HepG2 (cell line): ENCODE data around the gene ECPAS. TPM values are rescaled to one million over a fixed set of nuclear protein-coding genes. Genes with fewer than 3 reads are reported as not detected.

Source experiments
- AKAP8 ChIP-seq: sonication (generic); formaldehyde crosslinking; IDR thresholded peaks from 2 replicates; pipeline ENCODE4 v1.5.1; 2020; ENCODE audit warnings: mild to moderate bottlenecking, missing genetic modification reagents
- ARID2 ChIP-seq: sonication (generic); formaldehyde crosslinking; IDR thresholded peaks from 2 replicates; pipeline ENCODE4 v1.8.1; 2022; ENCODE audit warnings: mild to moderate bottlenecking, missing genetic modification reagents, borderline replicate concordance
- ETV5 ChIP-seq: IDR thresholded peaks from 2 replicates; pipeline ENCODE4 v1.6.1; 2018; ENCODE audit warnings: missing biosample characterization, missing genetic modification reagents, inconsistent platforms, borderline replicate concordance
- IKZF4 ChIP-seq: sonication (generic); formaldehyde crosslinking; IDR thresholded peaks from 2 replicates; pipeline ENCODE4 v1.5.1; 2020; ENCODE audit warnings: borderline replicate concordance, mild to moderate bottlenecking, low read depth, missing genetic modification reagents; ENCODE audit errors: not compliant biosample characterization
- IRF1 ChIP-seq: sonication (generic); formaldehyde crosslinking; IDR thresholded peaks from 2 replicates; pipeline ENCODE4 v1.4.0; 2020; ENCODE audit warnings: low read depth, mild to moderate bottlenecking, missing genetic modification reagents
- KLF12 ChIP-seq: sonication (generic); formaldehyde crosslinking; IDR thresholded peaks from 2 replicates; pipeline ENCODE4 v1.4.0; 2020; ENCODE audit warnings: missing genetic modification reagents, borderline replicate concordance
- MEIS2 ChIP-seq: sonication (generic); formaldehyde crosslinking; IDR thresholded peaks from 2 replicates; pipeline ENCODE4 v1.9.0; 2021; ENCODE audit warnings: mild to moderate bottlenecking, missing genetic modification reagents
- MNT ChIP-seq: fragments of 450-650 bp; IDR thresholded peaks from 2 replicates; pipeline ENCODE4 v1.6.1; 2016
- NR2F1 ChIP-seq, 2 experiments: fragments of 450-650 bp in 1 of 2; formaldehyde crosslinking in 1 of 2; IDR thresholded peaks; 2 replicates each; pipeline versions ENCODE4 v1.5.0 to v1.6.1; 2016 to 2020; ENCODE audit warnings: mild to moderate bottlenecking in 1 of 2, missing compliant biosample characterization in 1 of 2, missing genetic modification reagents in 1 of 2, moderate library complexity in 1 of 2
- PBX2 ChIP-seq: IDR thresholded peaks from 2 replicates; pipeline ENCODE4 v1.6.1; 2016; ENCODE audit warnings: control low read depth
- SP140L ChIP-seq: sonication (generic); formaldehyde crosslinking; IDR thresholded peaks from 2 replicates; pipeline ENCODE4 v1.4.0; 2020; ENCODE audit warnings: missing genetic modification reagents, borderline replicate concordance
- STAG1 ChIP-seq: sonication (generic); formaldehyde crosslinking; IDR thresholded peaks from 2 replicates; pipeline ENCODE4 v1.4.0; 2020; ENCODE audit warnings: missing genetic modification reagents
- ZBTB3 ChIP-seq: sonication (generic); formaldehyde crosslinking; IDR thresholded peaks from 2 replicates; pipeline ENCODE4 v1.4.0; 2020; ENCODE audit warnings: low read depth, mild to moderate bottlenecking, moderate library complexity, missing genetic modification reagents, borderline replicate concordance
- ZNF329 ChIP-seq: sonication (generic); formaldehyde crosslinking; IDR thresholded peaks from 2 replicates; pipeline ENCODE4 v1.9.0; 2021; ENCODE audit warnings: low read depth, mild to moderate bottlenecking, missing genetic modification reagents
- ZNF550 ChIP-seq: sonication (generic); formaldehyde crosslinking; IDR thresholded peaks from 2 replicates; pipeline ENCODE4 v1.4.0; 2020; ENCODE audit warnings: mild to moderate bottlenecking, missing genetic modification reagents, borderline replicate concordance
- ZNF674 ChIP-seq: sonication (generic); formaldehyde crosslinking; IDR thresholded peaks from 2 replicates; pipeline ENCODE4 v1.5.0; 2020; ENCODE audit warnings: low read depth, mild to moderate bottlenecking, missing genetic modification reagents
- ZNF687 ChIP-seq: sonication (generic); formaldehyde crosslinking; IDR thresholded peaks from 2 replicates; pipeline ENCODE4 v1.5.1; 2020; ENCODE audit warnings: mild to moderate bottlenecking, missing genetic modification reagents, moderate library complexity
- ZSCAN25 ChIP-seq: sonication (generic); formaldehyde crosslinking; IDR thresholded peaks from 2 replicates; pipeline ENCODE4 v1.8.0; 2022; ENCODE audit warnings: mild to moderate bottlenecking, missing genetic modification reagents
- polyA plus RNA-seq, 8 experiments: library from polyadenylated mRNA; depleted of rRNA in 3 of 8; stranded (reverse) in 7 of 8; unstranded in 1 of 8; fragments of >200 nt; fragmentation: Illumina TruSeq in 4 of 8; extraction: Trizol in 4 of 8; gene quantifications; 2 replicates each; pipeline versions ENCODE4 v1.2.1 to v1.2.3, GENCODE V29; 2011 to 2016; ENCODE audit warnings: low read depth in 4 of 8, missing spikeins in 1 of 8, mixed read lengths in 1 of 8; ENCODE audit not compliant: insufficient read depth in 1 of 8
- total RNA-seq, 5 experiments: library from RNA; depleted of rRNA; stranded (reverse); fragments of >200 nt; fragmentation: Illumina TruSeq; extraction: Trizol; gene quantifications; 2 replicates each; pipeline ENCODE4 v1.2.3, GENCODE V29; 2016; ENCODE audit warnings: low read depth in 1 of 5
- TF ChIP-seq, protein P1 (sequence below): sonication (generic); formaldehyde crosslinking; IDR thresholded peaks from 2 replicates; pipeline ENCODE4 v1.5.0; 2020; ENCODE audit warnings: mild to moderate bottlenecking, missing genetic modification reagents

ECPAS gene
- total and polyA plus RNA-seq, 2 of the 13 experiments (the other 11 are each of a cell fraction or from before 2014, with no cell fraction given): 35.3 to 58.0 TPM

DNA sequence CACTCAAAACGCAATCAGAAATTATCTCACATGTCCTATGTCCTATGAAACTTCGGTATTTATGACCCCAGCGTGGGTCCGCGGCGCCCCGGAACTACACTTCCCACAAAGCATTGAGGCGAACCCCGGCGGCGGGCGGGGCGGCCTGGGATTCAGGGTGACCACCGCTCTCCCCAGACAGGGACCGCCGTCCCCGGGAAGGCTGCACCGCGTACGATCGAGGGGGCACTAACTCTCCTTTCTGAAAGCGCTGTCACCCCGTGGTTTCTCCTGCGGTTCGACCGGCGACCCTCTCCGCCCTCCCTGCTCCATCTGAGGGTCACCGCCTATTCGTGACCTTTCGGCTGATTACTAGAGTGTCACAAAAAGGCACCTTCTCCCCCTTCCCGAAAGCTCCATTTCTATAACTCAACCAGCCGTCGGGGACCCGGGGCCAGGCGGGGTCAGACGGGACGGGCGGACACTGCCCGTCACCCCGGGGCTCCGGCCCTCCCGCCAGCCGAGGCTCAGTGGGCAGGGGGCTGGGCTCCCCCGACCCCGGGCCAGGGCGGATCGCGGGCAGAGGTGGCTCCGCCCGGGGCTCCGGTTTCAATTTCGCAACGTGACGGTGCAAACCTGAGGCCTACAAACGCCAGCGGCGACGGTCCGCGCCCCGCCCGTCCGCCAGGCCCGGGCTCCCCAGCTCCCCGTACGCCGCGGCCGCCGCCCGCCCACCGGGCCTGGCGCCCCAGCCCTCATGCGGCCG, 1.3 kb downstream of the ECPAS start (continued):
- TF ChIP-seq, protein P1, sequence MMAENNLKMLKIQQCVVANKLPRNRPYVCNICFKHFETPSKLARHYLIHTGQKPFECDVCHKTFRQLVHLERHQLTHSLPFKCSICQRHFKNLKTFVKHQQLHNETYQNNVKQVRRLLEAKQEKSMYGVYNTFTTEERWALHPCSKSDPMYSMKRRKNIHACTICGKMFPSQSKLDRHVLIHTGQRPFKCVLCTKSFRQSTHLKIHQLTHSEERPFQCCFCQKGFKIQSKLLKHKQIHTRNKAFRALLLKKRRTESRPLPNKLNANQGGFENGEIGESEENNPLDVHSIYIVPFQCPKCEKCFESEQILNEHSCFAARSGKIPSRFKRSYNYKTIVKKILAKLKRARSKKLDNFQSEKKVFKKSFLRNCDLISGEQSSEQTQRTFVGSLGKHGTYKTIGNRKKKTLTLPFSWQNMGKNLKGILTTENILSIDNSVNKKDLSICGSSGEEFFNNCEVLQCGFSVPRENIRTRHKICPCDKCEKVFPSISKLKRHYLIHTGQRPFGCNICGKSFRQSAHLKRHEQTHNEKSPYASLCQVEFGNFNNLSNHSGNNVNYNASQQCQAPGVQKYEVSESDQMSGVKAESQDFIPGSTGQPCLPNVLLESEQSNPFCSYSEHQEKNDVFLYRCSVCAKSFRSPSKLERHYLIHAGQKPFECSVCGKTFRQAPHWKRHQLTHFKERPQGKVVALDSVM (CRISPR knock-in tag): no peak
- TF ChIP-seq NR2F1 (CRISPR knock-in tag; IDR thresholded peaks at IDR 0.05) (peak; percentile 2 to 82; a peak in 2 of 4 replicates), IKZF4 (CRISPR knock-in tag) (no peak), MNT (no peak), ETV5 (no peak), ZNF687 (CRISPR knock-in tag) (peak; percentile 71), SP140L (CRISPR knock-in tag) (no peak), STAG1 (CRISPR knock-in tag) (no peak), ZSCAN25 (CRISPR knock-in tag) (no peak), ZBTB3 (CRISPR knock-in tag) (no peak), IRF1 (CRISPR knock-in tag) (no peak), ZNF329 (CRISPR knock-in tag) (no peak), KLF12 (CRISPR knock-in tag) (no peak), ZNF550 (CRISPR knock-in tag) (no peak), MEIS2 (0 out of 2 replicates have a peak, but pooled peaks have one; percentile 24), ARID2 (CRISPR knock-in tag) (no peak), PBX2 (CRISPR knock-in tag) (no peak), AKAP8 (CRISPR knock-in tag) (no peak), ZNF674 (CRISPR knock-in tag) (no peak)
